ENCODE results near the gene RBMS1.

DNA sequence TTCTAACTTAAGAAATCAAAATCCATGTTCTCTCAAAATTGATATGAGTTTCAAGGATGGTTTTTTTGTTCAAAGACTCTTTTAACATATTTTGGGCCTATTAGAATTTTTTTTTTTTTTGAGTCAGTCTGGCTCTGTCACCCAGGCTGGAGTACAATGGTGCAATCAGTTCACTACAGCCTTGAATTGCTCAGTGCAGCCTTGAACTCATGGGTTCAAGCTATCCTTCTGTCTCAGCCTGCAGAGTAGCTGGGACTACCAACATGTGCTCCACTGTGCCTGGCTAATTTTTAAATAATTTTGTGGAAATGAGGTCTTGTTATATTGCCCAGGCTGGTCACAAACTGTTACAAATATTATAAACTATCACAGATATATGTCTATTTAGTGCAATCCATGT is 40.6 kb upstream of the RBMS1 start:
- no peak for TF ChIP-seq CTCF (IDR thresholded peaks at IDR 0.05)
- TF ChIP-seq POLR2A (IDR thresholded peaks at IDR 0.05), result no peak

Data from right lobe of liver (tissue), 4 donors.